ENCODE results near the gene CDH11.

CDH11 gene

DNA sequence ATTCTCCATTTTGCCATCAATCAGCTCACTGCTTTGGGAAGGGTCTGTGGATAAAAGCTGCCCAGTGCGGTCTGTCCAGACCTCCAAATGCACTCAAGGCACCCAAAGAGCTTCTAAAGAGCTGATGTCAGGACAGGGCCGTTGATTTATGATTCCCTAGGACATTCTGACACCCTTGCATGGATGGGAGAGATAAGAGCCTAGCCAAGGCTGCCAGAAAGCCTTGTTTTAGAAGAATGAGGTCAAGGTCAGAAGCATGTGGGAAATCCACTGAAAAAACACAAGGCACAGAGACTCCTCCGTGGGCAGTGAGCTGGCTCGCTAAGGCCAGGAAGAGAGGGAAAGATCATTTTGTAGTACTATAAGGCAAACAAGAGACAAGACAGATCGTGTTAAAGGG lies 214.0 kb downstream of the CDH11 start:
- no peak for DNase-seq (ENCODE audit: low read depth, low spot score)

- DNase-seq (ENCODE audit: low read depth, low spot score) = no peak
Measured at GRCh38 chr16:64903770-64904169, 218.1 kb downstream of the CDH11 start.

DNA sequence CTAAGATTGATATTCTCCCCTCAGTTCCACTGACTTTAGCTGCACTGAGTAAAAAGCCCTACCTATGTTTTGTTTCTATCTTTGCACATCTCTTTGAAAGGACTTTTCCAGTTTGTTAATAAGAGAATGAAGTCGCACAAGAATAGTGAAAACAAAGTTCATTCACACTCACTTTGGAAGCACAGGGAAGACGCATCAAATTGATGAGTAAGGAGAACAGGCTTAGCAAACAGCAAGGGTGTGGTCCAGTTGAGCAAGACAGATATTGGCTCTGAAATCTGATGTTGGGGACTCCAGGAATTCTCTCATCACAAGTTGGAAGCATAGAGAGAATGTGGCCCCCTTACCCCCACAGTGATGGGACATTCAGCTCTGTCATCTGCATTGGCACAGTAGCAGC lies 221.3 kb downstream of the CDH11 start:
- no peak for DNase-seq (ENCODE audit: low read depth, low spot score)

DNA sequence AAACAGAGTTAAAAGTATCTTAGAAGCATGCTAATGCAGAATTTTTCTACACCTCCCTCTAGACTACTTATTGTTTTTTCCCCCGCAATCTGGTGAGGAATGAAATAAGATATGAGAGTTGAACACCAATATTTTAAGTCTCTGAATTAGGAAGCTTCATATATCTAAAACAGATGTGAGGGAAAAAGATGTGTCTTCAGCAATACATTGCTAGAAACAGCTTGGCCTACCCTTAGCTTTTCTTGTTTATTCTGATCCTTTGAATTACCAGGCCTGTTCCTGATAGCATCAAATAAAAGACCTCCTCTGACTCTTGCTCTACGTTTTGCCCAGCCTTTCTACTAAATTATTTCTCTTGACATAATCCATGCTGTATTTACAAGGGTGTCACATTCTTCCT lies 221.8 kb downstream of the CDH11 start:
- no peak for DNase-seq (ENCODE audit: low read depth, low spot score)

- DNase-seq (ENCODE audit: low read depth, low spot score) = no peak
Measured at GRCh38 chr16:64898159-64898558, 223.7 kb downstream of the CDH11 start.
